ENCODE results near the gene CNOT2.

CNOT2 gene

DNA sequence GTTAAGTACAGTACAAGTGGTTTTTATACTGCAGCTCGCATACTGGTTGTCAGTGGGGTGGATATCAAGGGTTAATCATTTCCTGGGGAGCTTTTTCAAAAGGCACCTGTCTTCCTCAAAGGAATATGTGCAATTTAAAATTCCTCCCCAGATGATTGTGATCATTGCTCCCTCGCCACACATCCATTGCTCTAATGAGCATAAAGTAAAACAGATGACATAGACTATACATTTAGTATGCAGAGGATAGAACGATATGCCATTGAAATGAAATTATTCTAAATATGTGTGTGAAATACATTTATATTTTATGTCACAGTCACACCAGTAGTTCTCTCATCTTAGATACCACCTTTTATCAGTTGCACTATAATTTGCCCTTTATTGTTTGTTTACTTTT is 86.5 kb downstream of the CNOT2 start:
- TF ChIP-seq, protein P1, sequence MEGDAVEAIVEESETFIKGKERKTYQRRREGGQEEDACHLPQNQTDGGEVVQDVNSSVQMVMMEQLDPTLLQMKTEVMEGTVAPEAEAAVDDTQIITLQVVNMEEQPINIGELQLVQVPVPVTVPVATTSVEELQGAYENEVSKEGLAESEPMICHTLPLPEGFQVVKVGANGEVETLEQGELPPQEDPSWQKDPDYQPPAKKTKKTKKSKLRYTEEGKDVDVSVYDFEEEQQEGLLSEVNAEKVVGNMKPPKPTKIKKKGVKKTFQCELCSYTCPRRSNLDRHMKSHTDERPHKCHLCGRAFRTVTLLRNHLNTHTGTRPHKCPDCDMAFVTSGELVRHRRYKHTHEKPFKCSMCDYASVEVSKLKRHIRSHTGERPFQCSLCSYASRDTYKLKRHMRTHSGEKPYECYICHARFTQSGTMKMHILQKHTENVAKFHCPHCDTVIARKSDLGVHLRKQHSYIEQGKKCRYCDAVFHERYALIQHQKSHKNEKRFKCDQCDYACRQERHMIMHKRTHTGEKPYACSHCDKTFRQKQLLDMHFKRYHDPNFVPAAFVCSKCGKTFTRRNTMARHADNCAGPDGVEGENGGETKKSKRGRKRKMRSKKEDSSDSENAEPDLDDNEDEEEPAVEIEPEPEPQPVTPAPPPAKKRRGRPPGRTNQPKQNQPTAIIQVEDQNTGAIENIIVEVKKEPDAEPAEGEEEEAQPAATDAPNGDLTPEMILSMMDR (IDR thresholded peaks at IDR 0.05; ENCODE audit: control insufficient read depth, insufficient read depth, low read depth, low read length, missing control alignments): no peak
- no peak for DNase-seq (ENCODE audit: low read depth)
- no peak overlapping the region for H3K4me3 ChIP-seq (ENCODE audit: control insufficient read depth, low read depth, low read length)

DNA sequence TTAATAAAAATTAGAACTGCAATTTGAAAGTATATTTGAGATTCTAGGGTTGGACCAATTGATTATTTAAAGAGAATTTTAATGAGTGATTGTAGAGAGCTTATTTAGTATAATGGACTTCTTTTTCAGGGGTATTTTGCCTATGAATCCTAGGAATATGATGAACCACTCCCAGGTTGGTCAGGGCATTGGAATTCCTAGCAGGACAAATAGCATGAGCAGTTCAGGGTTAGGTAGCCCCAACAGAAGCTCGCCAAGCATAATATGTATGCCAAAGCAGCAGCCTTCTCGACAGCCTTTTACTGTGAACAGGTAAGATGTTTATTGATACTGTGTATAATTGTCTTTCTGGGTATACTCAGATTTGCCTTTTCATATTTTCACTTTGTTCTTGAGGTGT is 86.9 kb downstream of the CNOT2 start:
- DNase-seq (ENCODE audit: low read depth): no peak
- H3K4me3 ChIP-seq (ENCODE audit: control insufficient read depth, low read depth, low read length): no peak overlapping the region
- TF ChIP-seq, protein P1 (IDR thresholded peaks at IDR 0.05; ENCODE audit: control insufficient read depth, insufficient read depth, low read depth, low read length, missing control alignments): no peak

DNA sequence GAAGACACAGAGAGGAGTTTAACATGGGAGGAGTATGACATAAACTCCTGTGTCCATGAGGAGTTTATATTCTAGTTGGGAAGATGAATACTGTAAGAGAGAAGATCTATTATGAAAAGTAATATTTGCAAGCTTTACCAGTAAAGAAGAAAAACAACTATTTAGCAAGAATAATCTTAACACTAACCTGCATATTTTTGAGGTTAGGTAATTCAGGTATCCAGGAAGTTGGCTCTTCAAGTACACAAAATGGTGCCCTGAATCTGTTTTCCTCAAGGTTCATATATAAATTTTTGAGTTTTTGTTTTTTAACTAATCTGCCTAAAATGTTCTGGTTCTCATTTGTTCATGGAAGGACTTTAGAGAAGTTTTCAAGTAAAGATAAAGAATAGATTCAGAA is 89.0 kb downstream of the CNOT2 start:
- H3K4me3 ChIP-seq (ENCODE audit: control insufficient read depth, low read depth, low read length): no peak overlapping the region
- TF ChIP-seq, protein P1 (IDR thresholded peaks at IDR 0.05; ENCODE audit: control insufficient read depth, insufficient read depth, low read depth, low read length, missing control alignments): no peak
- DNase-seq (ENCODE audit: low read depth): no peak

DNA sequence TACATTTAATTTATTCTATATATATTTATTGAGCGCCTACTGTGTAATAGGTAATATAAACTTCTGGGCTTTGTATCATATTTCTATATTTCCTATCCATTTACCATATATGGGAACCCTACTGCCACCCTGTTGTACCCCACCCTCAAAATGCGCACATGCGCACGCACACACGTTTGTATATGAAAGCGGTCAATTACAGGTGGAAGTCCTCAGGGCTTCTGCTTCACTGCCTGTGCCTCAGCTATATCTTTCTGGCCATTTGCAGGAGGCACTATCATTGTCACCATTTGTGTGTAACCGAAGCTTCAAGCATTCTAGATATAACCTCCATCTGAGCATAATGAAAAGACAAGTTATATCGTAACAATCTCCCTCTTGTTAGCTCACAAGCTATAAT is 91.5 kb downstream of the CNOT2 start:
- DNase-seq (ENCODE audit: low read depth): no peak
- TF ChIP-seq, protein P1 (IDR thresholded peaks at IDR 0.05; ENCODE audit: control insufficient read depth, insufficient read depth, low read depth, low read length, missing control alignments): no peak
- no peak overlapping the region for H3K4me3 ChIP-seq (ENCODE audit: control insufficient read depth, low read depth, low read length)

DNA sequence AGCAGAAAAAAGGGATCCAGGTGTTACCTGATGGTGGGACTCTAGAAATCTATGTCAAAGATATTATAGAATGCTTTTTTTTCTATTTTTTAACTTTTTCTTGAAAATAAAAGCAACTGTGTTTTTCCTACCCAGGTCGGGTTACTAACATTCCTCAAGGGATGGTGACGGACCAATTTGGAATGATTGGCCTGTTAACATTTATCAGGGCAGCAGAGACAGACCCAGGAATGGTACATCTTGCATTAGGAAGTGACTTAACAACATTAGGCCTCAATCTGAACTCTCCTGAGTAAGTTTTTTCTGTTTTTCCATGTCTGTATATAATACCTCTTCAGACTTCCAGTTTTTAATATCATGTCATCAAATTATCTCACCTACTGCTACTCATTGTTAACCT is 95.3 kb downstream of the CNOT2 start:
- TF ChIP-seq, protein P1 (IDR thresholded peaks at IDR 0.05; ENCODE audit: control insufficient read depth, insufficient read depth, low read depth, low read length, missing control alignments): no peak
- DNase-seq (ENCODE audit: low read depth): no peak
- H3K4me3 ChIP-seq (ENCODE audit: control insufficient read depth, low read depth, low read length): no peak overlapping the region

DNA sequence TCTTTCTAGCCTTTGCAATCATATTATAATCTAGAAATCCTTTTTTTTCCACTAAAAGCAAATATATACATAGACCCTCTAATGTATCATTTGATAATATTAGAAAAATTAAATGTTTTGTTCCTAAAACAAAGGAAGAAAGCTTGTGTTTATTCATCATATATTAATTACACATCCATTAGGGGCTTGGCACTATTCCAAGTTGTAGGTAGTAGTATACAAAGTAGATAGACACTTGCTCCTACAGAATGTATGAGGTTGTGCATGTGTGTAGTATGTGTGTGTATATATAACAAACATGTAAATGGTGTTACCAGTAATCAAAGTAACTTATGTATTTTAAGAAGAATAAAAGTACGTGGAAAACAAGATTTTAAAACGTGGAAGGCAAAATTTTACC is 107.8 kb downstream of the CNOT2 start:
- H3K4me3 ChIP-seq (ENCODE audit: control insufficient read depth, low read depth, low read length): no peak overlapping the region
- no peak for DNase-seq (ENCODE audit: low read depth)
- TF ChIP-seq, protein P1 (IDR thresholded peaks at IDR 0.05; ENCODE audit: control insufficient read depth, insufficient read depth, low read depth, low read length, missing control alignments): no peak

Data from AG09309 (cell line).